ENCODE data around the gene ERO1B.

The ERO1B gene

DNA sequence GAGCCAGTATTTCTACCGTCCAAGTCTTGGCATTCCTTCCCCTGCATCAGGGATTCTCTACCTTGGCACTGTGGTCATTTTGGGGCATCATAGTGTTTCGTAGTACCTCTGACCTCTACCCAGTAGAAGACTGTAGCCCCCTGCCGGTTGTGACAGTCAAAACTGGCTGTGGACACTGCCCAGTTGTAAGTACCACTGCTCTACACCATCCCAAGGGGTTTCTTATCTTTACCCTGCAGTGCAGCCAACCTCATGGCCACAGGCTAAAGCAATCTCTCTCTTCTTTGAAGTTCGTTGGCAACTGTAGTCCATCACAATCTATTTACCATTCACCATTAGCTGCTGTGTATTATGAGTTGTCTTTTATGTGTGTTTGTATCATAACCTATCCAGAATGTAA lies 29.3 kb upstream of the ERO1B start:
- TF ChIP-seq YY1 (IDR thresholded peaks at IDR 0.05; ENCODE audit: insufficient read depth, insufficient read length) (no peak), SUZ12 (IDR thresholded peaks at IDR 0.05; ENCODE audit: extremely low read depth, insufficient read depth, insufficient read length) (no peak), ZNF274 (IDR thresholded peaks at IDR 0.05; ENCODE audit: low read depth, low read length) (no peak)
- no peak for DNase-seq (ENCODE audit: low read depth, low spot score)
- H3K4me1 ChIP-seq (ENCODE audit: insufficient read depth, insufficient read length), result no peaks in the 10 kb centered on the region
- H3K9ac ChIP-seq (ENCODE audit: insufficient read length, low read depth), result no peak overlapping the region
- no peaks in the 10 kb centered on the region for H3K9me3 ChIP-seq (ENCODE audit: insufficient read depth, low read length)
- no peaks in the 10 kb centered on the region for H3K27me3 ChIP-seq (ENCODE audit: insufficient read depth, insufficient read length)
- H3K36me3 ChIP-seq (ENCODE audit: insufficient read depth, insufficient read length, low read length), result no peaks in the 10 kb centered on the region
- no peak overlapping the region for H3K4me3 ChIP-seq (ENCODE audit: insufficient read length, low read depth)

DNA sequence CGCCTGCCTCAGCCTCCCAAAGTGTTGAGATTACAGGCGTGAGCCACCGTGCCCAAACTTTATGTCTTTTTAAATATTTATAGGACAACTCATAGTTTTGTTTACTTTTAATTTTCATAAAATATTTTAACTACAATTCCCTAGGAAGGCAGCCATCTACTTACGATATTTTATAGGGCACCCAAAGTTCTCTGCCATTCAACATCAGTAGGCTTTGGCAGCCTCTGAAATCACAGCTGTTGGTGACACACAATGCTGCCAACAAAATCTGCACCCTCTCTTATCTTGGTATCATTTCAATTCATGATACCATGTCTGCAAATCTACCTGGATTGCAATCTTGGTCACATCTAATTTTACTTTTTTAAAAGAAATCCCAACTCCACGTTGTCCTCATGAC lies 27.1 kb upstream of the ERO1B start:
- Histone ChIP-seq H3K36me3 (ENCODE audit: insufficient read depth, insufficient read length, low read length) (no peaks in the 10 kb centered on the region), H3K4me1 (ENCODE audit: insufficient read depth, insufficient read length) (no peaks in the 10 kb centered on the region), H3K9me3 (ENCODE audit: insufficient read depth, low read length) (no peaks in the 10 kb centered on the region), H3K9ac (ENCODE audit: insufficient read length, low read depth) (no peak overlapping the region), H3K27me3 (ENCODE audit: insufficient read depth, insufficient read length) (no peaks in the 10 kb centered on the region), H3K4me3 (ENCODE audit: insufficient read length, low read depth) (no peak overlapping the region)
- no peak for DNase-seq (ENCODE audit: low read depth, low spot score)
- TF ChIP-seq SUZ12 (IDR thresholded peaks at IDR 0.05; ENCODE audit: extremely low read depth, insufficient read depth, insufficient read length) (no peak), ZNF274 (IDR thresholded peaks at IDR 0.05; ENCODE audit: low read depth, low read length) (no peak), YY1 (IDR thresholded peaks at IDR 0.05; ENCODE audit: insufficient read depth, insufficient read length) (no peak)

DNA sequence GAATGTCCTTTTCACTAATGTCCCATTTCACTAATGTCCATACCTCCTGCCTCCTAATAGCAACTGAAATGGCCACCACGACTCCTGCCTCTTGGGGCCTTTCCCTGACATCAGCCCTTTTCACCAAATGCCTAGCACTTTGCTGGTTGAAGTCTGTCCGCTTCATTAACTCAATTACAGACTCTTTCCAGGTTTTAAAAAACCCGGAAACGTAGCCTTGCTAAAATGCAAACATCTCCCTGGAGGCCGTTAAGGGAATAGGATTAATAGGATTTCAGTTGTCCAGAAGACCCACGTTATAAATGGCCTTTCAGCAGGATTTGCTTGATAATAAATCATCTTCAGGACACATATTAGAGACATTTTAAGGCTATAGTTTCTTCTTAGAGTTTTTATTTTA lies 25.7 kb upstream of the ERO1B start:
- no peaks in the 10 kb centered on the region for H3K9me3 ChIP-seq (ENCODE audit: insufficient read depth, low read length)
- H3K36me3 ChIP-seq (ENCODE audit: insufficient read depth, insufficient read length, low read length), result no peaks in the 10 kb centered on the region
- H3K4me3 ChIP-seq (ENCODE audit: insufficient read length, low read depth), result no peak overlapping the region
- TF ChIP-seq SUZ12 (IDR thresholded peaks at IDR 0.05; ENCODE audit: extremely low read depth, insufficient read depth, insufficient read length) (no peak), ZNF274 (IDR thresholded peaks at IDR 0.05; ENCODE audit: low read depth, low read length) (no peak), YY1 (IDR thresholded peaks at IDR 0.05; ENCODE audit: insufficient read depth, insufficient read length) (no peak)
- no peaks in the 10 kb centered on the region for H3K27me3 ChIP-seq (ENCODE audit: insufficient read depth, insufficient read length)
- no peak for DNase-seq (ENCODE audit: low read depth, low spot score)
- H3K4me1 ChIP-seq (ENCODE audit: insufficient read depth, insufficient read length), result no peaks in the 10 kb centered on the region
- no peak overlapping the region for H3K9ac ChIP-seq (ENCODE audit: insufficient read length, low read depth)

- H3K36me3 ChIP-seq (ENCODE audit: insufficient read depth, insufficient read length, low read length), result no peaks in the 10 kb centered on the region
- no peaks in the 10 kb centered on the region for H3K27me3 ChIP-seq (ENCODE audit: insufficient read depth, insufficient read length)
- no peaks in the 10 kb centered on the region for H3K4me1 ChIP-seq (ENCODE audit: insufficient read depth, insufficient read length)
- DNase-seq (ENCODE audit: low read depth, low spot score), result no peak
- TF ChIP-seq SUZ12 (IDR thresholded peaks at IDR 0.05; ENCODE audit: extremely low read depth, insufficient read depth, insufficient read length), result no peak
- TF ChIP-seq ZNF274 (IDR thresholded peaks at IDR 0.05; ENCODE audit: low read depth, low read length), result no peak
- no peak for TF ChIP-seq YY1 (IDR thresholded peaks at IDR 0.05; ENCODE audit: insufficient read depth, insufficient read length)
- no peaks in the 10 kb centered on the region for H3K9me3 ChIP-seq (ENCODE audit: insufficient read depth, low read length)
- no peak overlapping the region for H3K9ac ChIP-seq (ENCODE audit: insufficient read length, low read depth)
- no peak overlapping the region for H3K4me3 ChIP-seq (ENCODE audit: insufficient read length, low read depth)
Measured at GRCh38 chr1:236304682-236305081, 22.9 kb upstream of the ERO1B start.

- no peak for TF ChIP-seq YY1 (IDR thresholded peaks at IDR 0.05; ENCODE audit: insufficient read depth, insufficient read length)
- TF ChIP-seq ZNF274 (IDR thresholded peaks at IDR 0.05; ENCODE audit: low read depth, low read length), result no peak
- no peak for TF ChIP-seq SUZ12 (IDR thresholded peaks at IDR 0.05; ENCODE audit: extremely low read depth, insufficient read depth, insufficient read length)
- Histone ChIP-seq H3K9me3 (ENCODE audit: insufficient read depth, low read length) (no peaks in the 10 kb centered on the region), H3K27me3 (ENCODE audit: insufficient read depth, insufficient read length) (no peaks in the 10 kb centered on the region)
Measured at GRCh38 chr1:236303675-236304074, 21.9 kb upstream of the ERO1B start.

GRCh38 chr1:236302941-236303340 lies 21.2 kb upstream of the ERO1B start:
- Histone ChIP-seq H3K36me3 (ENCODE audit: insufficient read depth, insufficient read length, low read length) (no peaks in the 10 kb centered on the region), H3K4me3 (ENCODE audit: insufficient read length, low read depth) (no peak overlapping the region), H3K27me3 (ENCODE audit: insufficient read depth, insufficient read length) (no peaks in the 10 kb centered on the region), H3K9ac (ENCODE audit: insufficient read length, low read depth) (no peak overlapping the region), H3K4me1 (ENCODE audit: insufficient read depth, insufficient read length) (no peaks in the 10 kb centered on the region), H3K9me3 (ENCODE audit: insufficient read depth, low read length) (no peaks in the 10 kb centered on the region)
- DNase-seq (ENCODE audit: low read depth, low spot score), result no peak
- TF ChIP-seq SUZ12 (IDR thresholded peaks at IDR 0.05; ENCODE audit: extremely low read depth, insufficient read depth, insufficient read length) (no peak), YY1 (IDR thresholded peaks at IDR 0.05; ENCODE audit: insufficient read depth, insufficient read length) (no peak), ZNF274 (IDR thresholded peaks at IDR 0.05; ENCODE audit: low read depth, low read length) (no peak)

More at GRCh38 chr1:236303675-236304074, 21.9 kb upstream of the ERO1B start:
- Histone ChIP-seq H3K36me3 (ENCODE audit: insufficient read depth, insufficient read length, low read length) (no peaks in the 10 kb centered on the region), H3K4me3 (ENCODE audit: insufficient read length, low read depth) (no peak overlapping the region), H3K4me1 (ENCODE audit: insufficient read depth, insufficient read length) (no peaks in the 10 kb centered on the region), H3K9ac (ENCODE audit: insufficient read length, low read depth) (no peak overlapping the region)
- DNase-seq (ENCODE audit: low read depth, low spot score), result no peak

DNA sequence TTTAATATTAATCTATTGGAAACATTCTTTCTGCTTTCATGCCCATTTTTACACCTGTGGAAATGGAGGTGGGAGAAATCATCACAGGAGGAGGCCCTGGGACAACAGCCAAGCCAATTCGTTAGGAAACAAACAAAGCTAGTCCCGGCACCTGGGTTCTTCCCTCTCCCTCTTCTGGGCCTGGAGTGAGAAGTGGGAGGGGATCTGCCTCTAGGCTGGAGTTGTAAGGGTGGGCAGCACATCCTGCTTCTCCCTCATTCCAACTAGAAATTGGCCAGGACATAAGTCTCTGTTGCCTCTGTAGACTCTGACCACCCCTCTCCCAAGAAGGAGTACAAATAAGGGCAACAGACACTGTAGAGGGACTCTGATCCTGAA lies 20.2 kb upstream of the ERO1B start:
- no peaks in the 10 kb centered on the region for H3K36me3 ChIP-seq (ENCODE audit: insufficient read depth, insufficient read length, low read length)
- no peaks in the 10 kb centered on the region for H3K9me3 ChIP-seq (ENCODE audit: insufficient read depth, low read length)
- no peak for DNase-seq (ENCODE audit: low read depth, low spot score)
- no peak overlapping the region for H3K9ac ChIP-seq (ENCODE audit: insufficient read length, low read depth)
- no peaks in the 10 kb centered on the region for H3K4me1 ChIP-seq (ENCODE audit: insufficient read depth, insufficient read length)
- no peaks in the 10 kb centered on the region for H3K27me3 ChIP-seq (ENCODE audit: insufficient read depth, insufficient read length)
- no peak overlapping the region for H3K4me3 ChIP-seq (ENCODE audit: insufficient read length, low read depth)
- no peak for TF ChIP-seq SUZ12 (IDR thresholded peaks at IDR 0.05; ENCODE audit: extremely low read depth, insufficient read depth, insufficient read length)
- no peak for TF ChIP-seq ZNF274 (IDR thresholded peaks at IDR 0.05; ENCODE audit: low read depth, low read length)
- no peak for TF ChIP-seq YY1 (IDR thresholded peaks at IDR 0.05; ENCODE audit: insufficient read depth, insufficient read length)

Measured in NT2/D1 (cell line).